K562 treated with DMSO at 1 percent for 12 hours (cell line): ENCODE data around the gene ZNF534. TPM values are rescaled to one million over a fixed set of nuclear protein-coding genes. Genes with fewer than 3 reads are reported as not detected.

Experiments used
- total RNA-seq: library from RNA; unstranded; fragments of 300-600 nt; gene quantifications from 2 replicates; pipeline ENCODE4 v1.2.3, GENCODE V29; 2022; ENCODE audit not compliant: insufficient read depth

ZNF534 gene
- 0.85 and 1.5 TPM in 2 replicates for total RNA-seq

GRCh38 chr19:52428937-52429336 is at the start of gene ZNF534:
TSS of gene ZNF534 (plus strand) at chr19:52429148. CDS start at chr19:52431475, 2,327 bp downstream.

GRCh38 chr19:52397310-52398080 is 31.5 kb upstream of the ZNF534 start, which contains the start of gene ZNF528:
TSS of gene ZNF528 (plus strand) at chr19:52397849. CDS start at chr19:52402014, 4,165 bp downstream.

GRCh38 chr19:52453324-52454094 is 24.6 kb downstream of the ZNF534 start, which contains the start of gene ZNF578:
TSS of gene ZNF578 (plus strand) at chr19:52453553. CDS start at chr19:52501846, 48,293 bp downstream.

Other genes with a start within 250 kb of the ZNF534 start
- gene PPP2R1A, start 239.1 kb upstream of the ZNF534 start, total RNA-seq: 131 and 138 TPM in 2 replicates
- gene ZNF766, start 159.6 kb upstream of the ZNF534 start, total RNA-seq: 2.6 and 6.9 TPM in 2 replicates
- gene ZNF480, start 132.0 kb upstream of the ZNF534 start, total RNA-seq: 2.8 and 3.2 TPM in 2 replicates
- gene ZNF610, start 92.9 kb upstream of the ZNF534 start, total RNA-seq: not detected in 2 replicates
- not detected in 2 replicates for gene ZNF880, start 59.2 kb upstream of the ZNF534 start, total RNA-seq
- 1.3 and 3.0 TPM in 2 replicates for gene ZNF528, start 31.3 kb upstream of the ZNF534 start, total RNA-seq
- not detected in 2 replicates for gene ZNF578, start 24.4 kb downstream of the ZNF534 start, total RNA-seq
- 0.85 and 4.0 TPM in 2 replicates for gene ZNF808, start 98.5 kb downstream of the ZNF534 start, total RNA-seq
- 5.2 and 9.6 TPM in 2 replicates for gene ZNF701, start 141.1 kb downstream of the ZNF534 start, total RNA-seq
- 8.8 and 47.6 TPM in 2 replicates for gene ZNF83, start 209.2 kb downstream of the ZNF534 start, total RNA-seq